HG02885 (cell line): ENCODE measurements around the gene XXYLT1.
"Not testable (repeated sequence)": the region's sequence is repeated elsewhere in the genome, so short reads cannot be mapped to it uniquely, and the experiment has no call there.

Experiments
- ATAC-seq: cut with Tn5 transposase; IDR thresholded peaks from one replicate; pipeline ENCODE4 v1.9.1; 2021; ENCODE audit warnings: mild to moderate bottlenecking; ENCODE audit not compliant: unreplicated experiment, poor library complexity

Gene XXYLT1

DNA sequence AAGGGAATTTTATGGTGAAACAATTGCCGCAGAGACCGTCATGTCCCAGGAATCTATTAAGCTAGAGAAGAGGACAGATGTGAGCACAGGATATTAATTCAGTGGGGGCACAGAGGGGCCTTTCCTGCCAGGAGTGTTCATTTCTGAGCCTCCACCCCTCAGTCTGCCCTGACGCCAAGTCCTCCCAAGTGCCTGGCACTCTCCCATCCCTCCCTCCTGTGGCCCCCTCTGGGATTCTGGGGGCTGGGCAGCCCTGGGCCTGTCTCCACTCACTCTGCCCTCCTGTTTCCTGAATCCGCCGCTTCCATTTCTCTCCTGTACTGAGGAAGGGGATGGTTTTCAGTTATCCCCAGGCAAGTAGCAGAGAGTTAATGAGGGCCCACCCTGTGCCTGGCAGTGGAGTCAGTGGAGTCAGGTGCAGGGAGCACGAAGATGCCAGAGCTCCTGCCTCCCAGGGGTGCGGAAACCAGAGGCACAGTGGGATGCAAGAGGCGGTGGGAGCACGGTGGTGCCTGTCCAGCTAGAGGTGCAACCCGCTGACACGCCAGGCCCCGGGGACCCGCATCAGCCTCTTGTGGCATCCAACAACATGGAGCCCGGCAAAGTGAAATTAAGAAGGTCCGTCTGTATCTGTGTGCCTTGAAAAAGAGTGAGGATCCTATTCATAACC is 212.5 kb downstream of the XXYLT1 start:
- ATAC-seq = no peak

DNA sequence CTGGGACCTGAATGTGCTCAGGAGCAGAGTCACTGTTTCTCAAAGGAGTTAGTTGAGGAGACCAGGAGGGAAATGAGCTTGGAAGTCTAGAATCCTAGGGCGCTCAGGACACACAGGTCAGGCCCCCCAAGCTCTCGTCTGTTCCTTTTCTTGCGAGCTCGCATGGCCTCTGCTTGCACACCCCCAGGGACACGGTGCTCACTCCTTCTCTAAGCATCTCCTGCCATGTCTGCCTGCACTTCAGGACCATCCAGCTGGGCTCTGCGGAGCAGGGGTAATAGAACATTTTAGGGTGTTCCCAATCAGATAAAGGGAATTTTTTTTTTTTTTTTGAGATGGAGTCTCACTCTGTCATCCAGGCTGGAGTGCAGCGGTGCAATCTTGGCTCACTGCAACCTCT is 213.2 kb downstream of the XXYLT1 start:
- ATAC-seq = no peak

DNA sequence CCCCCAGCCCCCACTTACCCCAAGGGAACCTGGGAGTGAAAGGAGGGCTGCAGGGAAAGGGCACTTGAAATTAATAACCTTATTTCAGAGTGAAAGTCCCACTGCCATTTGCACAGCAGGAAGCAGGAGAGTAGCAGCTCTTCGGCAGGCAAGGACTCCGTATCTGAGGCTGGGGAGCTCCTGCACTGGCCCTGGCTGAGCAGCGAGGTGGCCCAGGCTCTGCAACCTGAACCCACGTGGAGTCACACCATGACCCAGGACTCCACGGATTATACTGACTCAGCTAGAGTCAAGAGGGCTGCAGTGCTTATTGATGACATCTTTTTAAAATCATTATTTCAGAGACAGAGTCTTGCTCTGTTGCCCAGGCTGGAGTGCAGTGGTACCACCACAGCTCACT is 214.5 kb downstream of the XXYLT1 start:
- no peak for ATAC-seq

DNA sequence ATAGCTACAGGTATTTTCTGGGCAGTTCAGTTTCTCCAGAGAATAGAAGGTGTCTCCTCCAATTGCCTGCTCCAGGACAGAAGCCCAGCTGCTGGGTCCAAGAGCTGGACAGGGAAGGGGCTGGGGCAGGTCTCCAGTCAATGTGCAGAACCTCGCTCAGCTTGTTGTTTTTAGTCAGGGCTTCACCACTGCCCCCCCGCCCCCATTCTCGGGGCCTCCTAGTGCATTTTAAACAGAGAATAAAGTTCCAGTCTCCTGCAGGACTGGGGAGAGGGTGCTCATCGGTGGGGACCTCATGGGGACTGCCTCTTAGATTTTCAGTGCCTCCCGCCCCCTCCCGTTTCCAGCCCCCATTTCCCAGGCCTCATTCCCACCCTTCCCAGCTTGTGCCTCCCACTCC is 216.6 kb downstream of the XXYLT1 start:
- no peak for ATAC-seq

DNA sequence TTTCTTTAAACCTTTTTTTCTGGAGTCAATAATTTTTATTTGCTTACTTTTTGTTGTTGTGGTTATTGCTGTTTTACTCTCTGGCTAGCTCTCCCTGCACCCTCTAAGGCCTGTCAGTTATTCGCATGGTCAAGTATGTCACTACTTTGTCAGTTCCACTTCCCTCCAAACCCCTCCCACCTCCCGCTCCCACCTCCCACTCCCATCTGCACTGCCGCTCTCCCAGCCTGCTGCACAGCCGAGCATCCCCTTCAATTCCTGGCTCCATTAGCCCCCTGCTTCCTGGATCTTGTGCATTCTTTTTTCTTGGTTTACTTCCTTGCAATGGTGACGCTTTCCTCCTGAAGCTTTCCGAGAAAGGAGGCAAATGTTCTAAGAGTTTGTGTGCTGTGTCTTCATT is 218.0 kb downstream of the XXYLT1 start:
- ATAC-seq = no peak

DNA sequence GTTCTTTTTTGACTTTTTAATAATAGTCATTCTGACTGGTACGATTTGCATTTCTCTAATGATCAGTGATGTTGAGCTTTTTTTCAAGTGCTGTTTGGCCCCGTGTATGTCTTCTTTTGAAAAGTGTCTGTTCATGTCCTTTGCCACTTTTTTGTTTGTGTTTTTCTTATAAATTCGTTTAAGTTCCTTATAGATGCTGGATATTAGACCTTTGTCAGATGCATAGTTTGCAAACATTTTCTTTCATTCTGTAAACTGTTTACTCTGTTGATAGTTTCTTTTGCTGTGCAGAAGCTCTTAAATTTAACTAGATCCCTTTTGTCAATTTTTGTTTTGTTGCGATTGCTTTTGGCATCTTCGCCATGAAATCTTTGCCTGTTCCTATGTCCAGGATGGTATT is 220.7 kb downstream of the XXYLT1 start:
- not testable (repeated sequence) for ATAC-seq

DNA sequence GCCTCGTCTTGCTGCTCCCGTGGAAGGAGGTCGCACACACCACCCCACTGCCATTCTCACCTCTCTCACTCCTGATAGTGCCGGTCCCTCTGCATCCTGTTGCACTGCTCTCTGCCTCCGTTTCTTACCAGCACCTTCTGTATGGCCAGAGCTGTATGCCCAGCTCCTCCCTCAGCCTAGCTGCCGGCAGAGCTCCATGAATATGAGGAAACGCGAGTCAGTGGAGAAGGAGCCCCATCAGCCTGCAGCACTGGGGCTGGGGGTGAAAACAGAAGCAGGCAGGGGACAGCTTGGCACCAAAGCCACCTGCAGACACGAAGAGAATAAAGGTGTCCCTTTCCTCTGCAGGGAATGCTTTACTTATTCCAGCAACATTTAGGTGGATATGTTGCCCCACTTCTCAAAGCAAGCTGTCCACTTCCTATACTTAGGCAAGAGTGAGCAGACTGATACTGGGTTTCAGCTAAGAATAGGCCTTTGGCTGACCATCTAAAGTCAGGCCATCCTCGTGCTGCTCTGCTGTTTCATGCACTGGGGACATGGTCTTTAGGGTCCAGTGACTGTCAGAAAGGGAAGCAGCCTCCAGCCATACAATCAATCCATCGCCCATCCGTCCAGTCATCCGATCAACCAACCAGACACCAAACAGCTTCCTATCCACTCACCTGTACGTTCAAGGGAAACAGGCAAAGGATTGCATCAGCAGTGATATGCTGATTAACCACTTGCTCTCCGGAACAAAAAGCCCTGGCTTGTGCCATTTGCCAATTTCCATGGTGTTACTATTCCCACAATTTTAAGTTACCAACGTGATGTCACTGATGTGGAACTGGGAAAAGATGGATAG is 222.7 kb downstream of the XXYLT1 start:
- ATAC-seq = no peak

DNA sequence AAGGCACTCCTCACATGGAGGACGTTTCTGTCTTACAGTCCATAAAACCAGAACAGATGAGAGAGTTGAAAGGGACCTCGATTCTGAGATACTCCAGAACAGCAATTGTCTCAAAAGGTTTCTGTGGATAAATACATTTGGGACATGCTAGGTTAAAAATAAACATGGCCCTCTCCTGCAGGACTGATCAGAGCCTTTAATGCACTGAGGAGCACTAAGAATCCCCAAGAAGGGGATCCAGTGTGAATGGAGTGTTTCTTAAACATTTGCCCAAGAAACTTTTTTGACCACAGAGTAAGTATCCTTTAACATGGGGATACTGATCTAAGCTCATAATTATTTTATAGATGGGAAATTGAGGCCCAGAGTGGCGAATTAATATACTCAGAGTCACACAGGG is 223.4 kb downstream of the XXYLT1 start:
- no peak for ATAC-seq

DNA sequence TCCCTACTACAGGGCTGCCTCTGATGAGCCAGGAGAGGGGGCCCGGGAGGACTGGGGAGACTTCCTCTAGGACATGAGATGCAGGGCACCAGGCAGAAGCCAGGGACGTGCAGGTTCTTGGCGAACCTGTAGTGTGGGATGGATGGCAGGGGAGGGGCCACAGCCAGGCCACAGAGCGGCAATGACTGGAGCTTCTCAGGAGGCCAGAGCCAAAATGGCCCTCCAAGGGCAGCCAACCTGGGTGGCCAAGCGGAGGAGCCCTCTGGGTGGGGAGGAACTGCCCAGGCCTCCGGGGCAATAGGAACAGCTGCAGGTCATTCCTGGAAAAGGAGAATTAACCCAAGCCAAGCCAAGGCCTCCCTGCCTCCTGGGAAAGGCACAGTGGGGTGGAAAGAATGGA is 224.5 kb downstream of the XXYLT1 start:
- ATAC-seq = no peak

DNA sequence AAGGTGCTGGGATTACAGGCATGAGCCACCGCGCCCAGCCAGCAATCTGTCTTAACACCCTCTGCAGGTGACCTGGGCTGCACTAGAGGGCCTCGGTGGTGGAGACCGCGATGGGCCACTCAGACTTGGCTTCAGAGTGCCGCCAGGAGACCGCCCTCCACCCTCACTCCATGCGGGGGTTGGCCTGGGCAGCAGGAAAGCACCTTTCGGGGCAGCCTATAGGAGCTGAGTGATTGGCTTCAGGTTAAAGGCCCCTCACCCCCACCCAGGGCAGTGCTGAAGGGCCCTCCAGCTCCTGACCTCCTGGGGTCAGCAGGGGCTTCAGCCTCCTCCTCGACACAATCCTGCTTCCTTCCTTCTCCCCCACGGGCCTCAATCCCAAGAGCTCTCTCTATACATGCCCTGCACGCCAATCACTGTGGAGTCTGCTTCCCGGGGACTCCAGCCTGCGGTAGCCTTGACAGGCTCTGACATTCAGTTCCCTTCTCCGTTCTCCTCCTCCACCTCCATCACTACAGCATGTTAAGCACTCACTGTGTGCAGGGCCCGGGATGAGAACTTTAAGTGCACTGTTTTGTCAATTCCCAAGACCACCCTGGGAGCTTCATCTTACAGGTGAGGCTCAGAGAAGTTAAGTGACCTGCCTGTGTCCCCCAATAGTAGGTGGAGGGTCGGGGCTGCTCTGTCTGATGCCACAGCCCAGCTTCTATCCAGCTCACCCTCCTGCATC is 225.3 kb downstream of the XXYLT1 start:
- no peak for ATAC-seq

DNA sequence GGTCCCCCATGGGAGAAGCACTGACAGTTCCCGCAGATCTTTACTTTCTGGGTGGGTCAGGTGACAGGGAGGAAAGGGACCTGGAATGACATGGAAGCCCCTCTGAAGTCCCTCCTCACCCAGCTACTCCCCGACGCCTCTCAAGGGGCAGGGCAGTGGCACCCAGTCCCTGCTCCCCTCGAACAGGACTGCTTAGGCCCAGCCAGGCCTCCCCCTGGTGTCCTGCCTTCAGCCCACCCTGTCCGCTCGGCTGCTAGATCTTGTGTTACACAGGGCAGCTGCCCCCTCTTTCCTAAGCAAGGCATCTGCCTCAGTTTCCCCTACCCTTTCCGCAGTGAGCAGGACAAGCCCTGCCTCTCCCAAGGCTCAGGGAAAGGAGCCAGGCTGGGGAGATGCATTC is 226.5 kb downstream of the XXYLT1 start:
- no peak for ATAC-seq

DNA sequence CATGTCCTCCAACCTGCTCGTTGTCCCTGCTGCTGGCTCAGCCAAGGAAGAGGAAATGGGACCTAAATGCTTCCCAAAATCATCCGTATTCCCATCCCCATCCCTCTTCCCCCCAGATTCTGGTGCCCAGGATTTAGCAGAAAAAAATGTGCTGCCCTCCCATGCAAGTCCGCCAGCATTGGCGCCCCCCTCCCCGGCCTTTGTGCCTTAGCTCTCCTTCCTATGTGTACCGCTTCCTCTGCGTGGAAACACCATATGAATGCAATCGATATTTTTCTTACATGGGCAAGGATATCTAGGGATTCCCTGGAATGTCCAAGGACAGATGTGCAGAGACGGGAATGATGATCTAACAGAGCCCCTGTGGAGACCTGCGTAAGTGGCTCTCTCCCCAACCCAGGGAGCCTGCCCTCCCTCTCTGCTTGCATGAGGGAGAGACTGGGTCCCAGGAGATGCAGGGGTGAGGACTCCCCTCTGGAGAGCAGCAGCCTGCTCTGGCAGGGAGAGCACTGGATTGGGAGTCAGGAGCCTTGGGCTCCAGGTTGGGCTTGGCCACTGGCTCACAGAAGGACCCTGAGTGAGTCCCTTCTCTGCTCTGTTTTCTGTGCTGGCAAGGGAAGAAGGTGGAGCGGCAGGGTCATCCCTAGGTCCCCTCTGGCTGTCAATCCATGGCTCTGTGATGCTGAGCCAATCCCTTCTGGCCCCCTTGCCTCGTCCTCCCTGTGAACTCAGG is 227.2 kb downstream of the XXYLT1 start:
- ATAC-seq = no peak

DNA sequence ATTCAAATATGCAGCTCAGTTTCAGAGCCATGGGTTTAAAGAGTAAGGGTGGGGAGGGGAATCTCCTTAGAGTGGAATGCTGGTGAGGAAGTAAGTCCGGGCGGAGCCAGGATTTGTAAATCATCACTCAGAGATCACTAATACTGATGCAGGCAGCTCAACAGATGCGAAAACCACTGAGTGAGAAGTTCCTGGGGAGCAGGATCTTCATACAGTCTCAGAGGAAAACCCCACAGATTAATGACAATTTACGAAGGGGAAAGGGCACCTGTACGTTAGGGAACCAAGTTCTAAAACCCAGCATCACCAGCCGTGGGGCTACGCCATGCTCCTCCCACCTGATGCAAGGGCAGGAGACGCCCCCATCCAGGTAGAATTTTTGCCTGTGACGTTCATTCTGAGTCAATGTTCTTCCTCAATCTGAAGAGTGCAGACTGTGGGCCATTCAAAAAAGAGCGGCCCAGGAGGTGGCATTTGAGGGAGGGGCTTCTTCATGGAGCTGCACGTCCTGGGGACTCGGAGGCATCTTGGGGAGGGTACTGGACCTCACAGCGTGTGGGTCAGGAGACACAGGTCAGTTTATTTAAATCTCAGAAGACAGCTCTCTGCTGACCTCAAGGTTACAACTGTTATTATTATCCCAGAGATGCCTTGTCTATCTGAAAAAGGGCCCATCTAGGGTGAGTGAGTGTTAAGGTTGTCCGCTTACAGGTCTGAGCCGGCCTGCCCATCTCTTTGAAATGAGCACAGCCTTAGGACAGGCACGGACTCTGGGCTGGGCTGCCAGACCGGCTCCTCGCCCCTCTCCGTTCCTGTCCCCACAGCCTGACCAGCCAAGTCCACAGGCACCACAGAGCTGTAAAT is 228.0 kb downstream of the XXYLT1 start:
- ATAC-seq = no peak

DNA sequence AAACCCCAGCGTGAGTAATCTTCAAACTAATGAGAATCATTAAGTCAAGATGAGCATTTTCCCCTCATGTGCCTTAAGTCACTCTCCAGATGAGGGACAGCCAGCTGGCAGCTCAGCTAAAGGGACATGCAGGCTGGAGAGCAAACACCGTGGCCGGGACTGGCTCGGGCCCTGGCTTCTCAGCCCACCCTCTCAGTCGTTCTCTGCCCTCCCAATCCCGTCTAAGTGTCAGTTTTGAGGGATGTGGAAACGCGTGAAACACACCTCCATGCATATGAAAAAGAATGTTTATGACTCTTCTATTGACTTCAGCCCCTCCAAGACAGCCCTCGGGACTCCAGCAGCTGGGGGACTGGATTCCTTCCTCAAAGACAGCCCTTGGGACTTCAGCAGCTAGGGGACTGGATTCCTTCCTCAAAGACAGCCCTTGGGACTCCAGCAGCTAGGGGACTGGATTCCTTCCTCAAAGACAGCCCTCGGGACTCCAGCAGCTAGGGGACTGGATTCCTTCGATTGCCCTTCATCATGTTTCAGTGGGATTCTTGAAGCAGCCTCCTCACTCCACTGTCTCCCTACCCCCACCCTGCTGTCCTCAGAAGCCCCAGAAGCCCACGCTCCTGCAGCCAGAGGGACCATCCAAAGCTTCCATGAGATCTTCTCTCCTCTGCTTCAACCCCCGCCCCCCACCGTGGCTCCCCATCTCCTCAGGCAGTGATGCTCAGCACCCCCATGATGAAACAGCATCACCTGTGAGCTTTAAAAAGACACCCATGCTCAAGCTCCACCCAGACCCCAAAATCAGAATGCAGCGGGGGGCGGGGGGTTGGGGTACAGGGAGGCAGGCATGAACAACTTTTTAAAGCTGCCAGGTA is 228.9 kb downstream of the XXYLT1 start:
- no peak for ATAC-seq

DNA sequence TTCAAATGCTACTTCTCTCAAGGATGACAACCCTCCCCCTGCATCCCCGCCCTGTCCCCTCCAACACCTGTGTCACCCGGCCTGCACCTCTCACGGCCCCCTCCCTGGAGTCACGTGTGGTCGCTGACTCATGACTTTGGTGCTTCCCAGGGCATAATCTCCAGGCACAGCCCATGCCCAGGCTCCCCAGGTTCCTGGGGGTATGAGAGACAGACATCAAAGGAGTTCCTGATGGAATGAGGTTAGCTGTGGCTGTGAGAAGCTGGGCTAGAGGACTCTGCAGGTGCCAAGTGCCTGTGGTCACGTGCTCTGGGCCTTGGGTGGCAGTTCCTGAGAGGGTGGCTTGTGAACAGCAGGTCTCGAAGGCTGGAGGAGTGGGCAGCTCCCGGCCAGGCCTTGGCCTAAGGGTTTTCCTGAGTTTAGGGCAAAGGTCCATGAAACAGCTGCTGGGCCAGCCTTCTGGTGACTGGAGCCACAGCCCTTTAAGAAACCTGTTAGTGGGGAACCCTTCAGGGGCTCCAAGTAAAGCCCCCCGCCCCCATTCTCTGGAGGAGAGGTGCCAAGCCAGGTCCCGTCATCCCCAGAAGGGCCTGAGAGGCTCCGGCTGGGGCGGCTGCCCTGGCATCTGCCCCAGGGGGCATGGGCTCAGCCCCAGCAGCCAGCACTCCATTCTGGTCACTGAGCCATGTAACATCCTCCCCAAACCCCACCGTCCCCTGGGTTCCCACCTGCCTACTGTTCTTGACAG is 230.0 kb downstream of the XXYLT1 start:
- ATAC-seq = no peak

DNA sequence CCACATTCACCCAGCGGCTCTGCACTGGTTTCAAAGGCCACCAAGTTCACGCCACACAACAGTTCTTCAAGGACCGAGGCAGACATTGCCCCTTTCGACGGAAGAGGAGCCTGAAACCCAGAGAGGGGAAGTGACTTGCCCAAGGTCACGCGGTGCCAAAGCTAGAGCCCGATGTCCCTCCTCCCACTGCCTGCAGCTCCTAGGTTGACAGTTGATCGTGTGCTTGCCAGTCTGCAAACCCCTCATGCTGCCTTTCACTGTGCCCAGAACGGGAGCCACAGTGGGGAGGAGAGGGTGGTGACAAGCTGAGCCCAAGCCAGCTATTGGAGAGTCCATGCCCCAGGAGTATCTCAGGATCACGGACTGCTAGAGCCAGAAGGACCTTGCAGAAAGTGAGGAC is 230.9 kb downstream of the XXYLT1 start:
- ATAC-seq = no peak

DNA sequence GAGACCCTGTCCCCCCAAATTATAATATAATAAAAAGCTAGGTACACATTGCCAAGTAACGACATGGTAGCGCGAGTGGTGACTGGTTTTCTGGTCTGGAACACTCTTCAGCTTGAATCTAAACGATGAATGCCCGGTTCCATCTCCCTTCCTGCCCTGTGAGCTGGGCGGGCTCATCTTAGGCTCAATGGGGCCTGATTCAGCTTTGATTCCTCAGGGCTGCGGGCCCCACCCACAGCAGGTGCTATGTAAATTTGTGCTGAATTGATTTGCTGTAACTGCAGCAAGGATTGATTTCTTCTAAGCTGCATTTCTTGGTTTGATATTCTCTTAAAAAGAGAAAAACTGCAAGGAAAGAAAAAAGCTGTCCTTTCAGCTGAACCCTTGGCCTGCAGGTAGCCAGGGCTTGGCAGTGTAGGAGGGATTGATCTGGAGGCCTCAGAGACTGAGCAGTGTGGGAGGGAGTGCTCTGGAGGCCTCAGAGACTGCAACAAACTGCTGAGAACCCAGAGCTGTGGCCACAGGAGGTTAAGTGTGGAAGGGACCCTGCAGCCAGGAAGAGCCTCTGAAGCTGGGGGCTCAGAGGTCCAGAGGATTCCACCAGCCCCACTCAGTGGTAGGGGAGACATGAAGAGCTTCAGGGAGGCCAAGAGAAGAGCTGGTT is 231.6 kb downstream of the XXYLT1 start:
- ATAC-seq = no peak

DNA sequence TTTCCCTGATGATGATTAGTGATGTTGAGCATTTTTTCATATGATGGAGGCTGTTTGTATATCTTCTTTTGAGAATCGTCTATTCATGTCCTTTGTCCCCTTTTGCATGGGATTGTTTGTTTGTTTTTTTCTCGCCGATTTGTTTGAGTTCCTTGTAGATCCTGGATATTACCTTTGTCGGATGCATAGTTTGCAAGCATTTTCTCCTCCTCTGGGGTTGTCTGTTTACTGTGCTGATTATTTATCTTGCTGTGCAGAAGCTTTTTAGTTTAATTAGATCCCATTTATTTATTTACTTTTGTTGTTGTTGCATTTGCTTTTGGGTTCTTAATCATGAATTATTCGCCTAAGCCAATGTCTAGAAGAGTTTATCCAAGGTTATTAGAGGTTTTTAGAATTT is 232.8 kb downstream of the XXYLT1 start:
- no peak for ATAC-seq
